AG04450 (cell line): Measurements from ENCODE around the gene AIDA. TPM values are rescaled to one million over a fixed set of nuclear protein-coding genes. Genes with fewer than 3 reads are reported as not detected.

Experiments used
- CTCF ChIA-PET: fragments of 300-600, 350-600 bp; formaldehyde crosslinking; extraction: SDS; loops from one replicate; lab custom pipeline; 2022; ENCODE audit warnings: antibody characterized with exemption, inconsistent platforms; lab: Charles Lee
- POLR2A ChIA-PET: fragments of 350-600 bp; formaldehyde crosslinking; extraction: SDS; loops from one replicate; lab custom pipeline; 2021; ENCODE audit warnings: antibody characterized with exemption, inconsistent platforms; lab: Yijun Ruan, JAX
- DNase-seq: peaks from one replicate; pipeline ENCODE4 v3.0.0-alpha.2; 2011; ENCODE audit warnings: low read depth, low spot score
- H3K27ac ChIP-seq: one replicate; pipeline ENCODE4 v1.5.1; 2012; ENCODE audit warnings: low read depth, low read length, control low read depth
- H3K27me3 ChIP-seq: one replicate; pipeline ENCODE4 v1.6.0; 2012; ENCODE audit warnings: low read length; ENCODE audit not compliant: control insufficient read depth, insufficient read depth
- H3K4me3 ChIP-seq: 2 replicates; pipeline ENCODE4 v1.5.1; 2011; ENCODE audit warnings: mild to moderate bottlenecking, low read depth, low read length, control low read depth
- H3K9me3 ChIP-seq: 2 replicates; pipeline ENCODE4 v1.5.1; 2012; ENCODE audit warnings: low read length; ENCODE audit not compliant: control insufficient read depth, insufficient read depth
- polyA plus RNA-seq: library from polyadenylated mRNA; depleted of rRNA; stranded (reverse); fragments of >200 nt; gene quantifications from 2 replicates; pipeline ENCODE4 v1.2.3, GENCODE V29; 2011
- TF ChIP-seq, protein P1 (sequence below): IDR thresholded peaks from 2 replicates; pipeline ENCODE4 v1.5.1; 2011; ENCODE audit warnings: low read depth, low read length, control low read depth, inconsistent platforms

Gene AIDA
- polyA plus RNA-seq, 1 experiment = 112 TPM

DNA sequence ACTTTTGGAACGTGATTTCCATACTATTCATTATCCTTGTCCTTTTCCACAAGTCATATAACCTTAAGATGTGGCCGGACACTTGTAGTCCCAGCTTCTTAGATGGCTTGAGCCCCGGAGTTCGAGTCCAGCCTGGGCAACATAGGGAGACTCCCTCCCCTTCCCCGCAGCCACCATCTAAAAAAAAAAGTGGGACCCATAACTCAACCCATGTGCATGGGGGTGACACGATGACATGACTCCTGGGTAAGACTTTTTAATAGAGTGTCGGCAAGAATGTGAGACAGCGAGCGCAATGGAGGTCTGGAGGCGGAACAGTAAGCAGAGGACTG lies 68.7 kb downstream of the AIDA start:
- no peaks in the 10 kb centered on the region for H3K27me3 ChIP-seq
- POLR2A ChIA-PET = interaction anchor here (0.7 to 1.9 kb wide), 2 partner anchors 9 to 1067 kb away, joined by 3 to 8 read pairs; no protein-coding TSS in a partner anchor
- peak overlapping the region; percentile 93 for H3K4me3 ChIP-seq
- TF ChIP-seq, protein P1, sequence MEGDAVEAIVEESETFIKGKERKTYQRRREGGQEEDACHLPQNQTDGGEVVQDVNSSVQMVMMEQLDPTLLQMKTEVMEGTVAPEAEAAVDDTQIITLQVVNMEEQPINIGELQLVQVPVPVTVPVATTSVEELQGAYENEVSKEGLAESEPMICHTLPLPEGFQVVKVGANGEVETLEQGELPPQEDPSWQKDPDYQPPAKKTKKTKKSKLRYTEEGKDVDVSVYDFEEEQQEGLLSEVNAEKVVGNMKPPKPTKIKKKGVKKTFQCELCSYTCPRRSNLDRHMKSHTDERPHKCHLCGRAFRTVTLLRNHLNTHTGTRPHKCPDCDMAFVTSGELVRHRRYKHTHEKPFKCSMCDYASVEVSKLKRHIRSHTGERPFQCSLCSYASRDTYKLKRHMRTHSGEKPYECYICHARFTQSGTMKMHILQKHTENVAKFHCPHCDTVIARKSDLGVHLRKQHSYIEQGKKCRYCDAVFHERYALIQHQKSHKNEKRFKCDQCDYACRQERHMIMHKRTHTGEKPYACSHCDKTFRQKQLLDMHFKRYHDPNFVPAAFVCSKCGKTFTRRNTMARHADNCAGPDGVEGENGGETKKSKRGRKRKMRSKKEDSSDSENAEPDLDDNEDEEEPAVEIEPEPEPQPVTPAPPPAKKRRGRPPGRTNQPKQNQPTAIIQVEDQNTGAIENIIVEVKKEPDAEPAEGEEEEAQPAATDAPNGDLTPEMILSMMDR = no peak
- CTCF ChIA-PET = interaction anchor here (2.5 to 4.2 kb wide), 2 partner anchors 9 to 178 kb away, joined by 8 to 22 read pairs; no protein-coding TSS in a partner anchor
- H3K9me3 ChIP-seq = no peaks in the 10 kb centered on the region
- H3K27ac ChIP-seq = peak overlapping the region; percentile 96
- no peak for DNase-seq

DNA sequence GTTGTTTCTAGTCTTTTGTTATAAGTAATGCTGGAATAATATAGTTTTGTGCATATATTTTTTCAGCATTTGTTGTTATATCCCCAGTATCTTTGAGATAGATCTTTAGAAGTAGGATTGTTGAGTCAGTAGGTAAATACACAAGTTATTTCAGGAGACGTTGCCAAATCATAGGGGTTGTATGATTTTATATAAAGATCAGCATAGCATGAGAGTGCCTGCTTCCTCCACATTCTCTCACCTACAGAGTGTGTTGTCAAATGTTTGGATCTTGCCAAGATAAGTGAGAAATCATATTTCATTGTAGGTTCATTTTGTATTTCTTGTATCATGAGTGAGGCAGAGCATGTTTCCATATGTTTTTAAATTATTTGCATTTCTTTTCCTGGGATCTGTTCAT lies 69.8 kb downstream of the AIDA start:
- no peak overlapping the region for H3K4me3 ChIP-seq
- TF ChIP-seq, protein P1 = no peak
- ChIA-PET POLR2A (no interaction called here), CTCF (interaction anchor here (4.2 kb wide), 1 partner anchor 8 kb away, joined by 22 read pairs; no protein-coding TSS in a partner anchor)
- no peak overlapping the region for H3K27ac ChIP-seq
- H3K27me3 ChIP-seq = no peaks in the 10 kb centered on the region
- no peaks in the 10 kb centered on the region for H3K9me3 ChIP-seq
- no peak for DNase-seq

DNA sequence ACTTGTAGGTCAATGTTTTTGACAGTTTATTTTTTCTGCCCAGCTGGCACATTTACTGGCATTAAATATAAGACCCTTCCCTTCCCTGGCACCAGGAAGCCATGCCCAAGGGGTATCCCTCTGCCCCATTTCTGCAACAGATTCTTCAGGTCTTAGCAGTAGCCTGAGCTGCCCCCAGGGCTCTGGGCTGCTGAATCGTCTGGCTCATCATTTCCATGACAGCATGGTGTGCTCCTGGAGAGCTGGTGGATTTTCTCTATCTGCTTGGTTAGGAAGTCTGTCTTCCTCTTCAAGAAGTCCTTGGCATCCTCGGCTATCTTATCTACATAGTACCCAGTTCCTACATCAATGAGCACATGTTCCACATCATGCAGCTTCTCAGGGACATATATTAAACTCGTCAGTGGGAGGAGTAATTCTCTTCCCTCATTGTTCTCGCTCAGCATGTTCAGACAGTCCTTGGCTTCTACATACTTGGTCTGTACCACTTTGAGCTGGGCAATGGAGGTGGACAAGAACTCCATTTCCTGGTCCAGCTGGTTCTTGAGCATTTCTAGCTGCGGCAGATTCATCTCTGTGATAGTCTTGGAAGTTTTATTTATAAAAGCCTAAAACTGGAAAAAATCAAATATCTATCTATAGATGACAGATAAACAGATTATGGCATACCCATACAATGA lies 70.9 kb downstream of the AIDA start:
- H3K27ac ChIP-seq = no peak overlapping the region
- TF ChIP-seq, protein P1 = no peak
- no peaks in the 10 kb centered on the region for H3K9me3 ChIP-seq
- H3K4me3 ChIP-seq = no peak overlapping the region
- POLR2A ChIA-PET = no interaction called here
- no peak for DNase-seq
- H3K27me3 ChIP-seq = no peaks in the 10 kb centered on the region
- CTCF ChIA-PET = interaction anchor here (0.8 kb wide), 1 partner anchor 177 kb away, joined by 4 read pairs; no protein-coding TSS in a partner anchor

DNA sequence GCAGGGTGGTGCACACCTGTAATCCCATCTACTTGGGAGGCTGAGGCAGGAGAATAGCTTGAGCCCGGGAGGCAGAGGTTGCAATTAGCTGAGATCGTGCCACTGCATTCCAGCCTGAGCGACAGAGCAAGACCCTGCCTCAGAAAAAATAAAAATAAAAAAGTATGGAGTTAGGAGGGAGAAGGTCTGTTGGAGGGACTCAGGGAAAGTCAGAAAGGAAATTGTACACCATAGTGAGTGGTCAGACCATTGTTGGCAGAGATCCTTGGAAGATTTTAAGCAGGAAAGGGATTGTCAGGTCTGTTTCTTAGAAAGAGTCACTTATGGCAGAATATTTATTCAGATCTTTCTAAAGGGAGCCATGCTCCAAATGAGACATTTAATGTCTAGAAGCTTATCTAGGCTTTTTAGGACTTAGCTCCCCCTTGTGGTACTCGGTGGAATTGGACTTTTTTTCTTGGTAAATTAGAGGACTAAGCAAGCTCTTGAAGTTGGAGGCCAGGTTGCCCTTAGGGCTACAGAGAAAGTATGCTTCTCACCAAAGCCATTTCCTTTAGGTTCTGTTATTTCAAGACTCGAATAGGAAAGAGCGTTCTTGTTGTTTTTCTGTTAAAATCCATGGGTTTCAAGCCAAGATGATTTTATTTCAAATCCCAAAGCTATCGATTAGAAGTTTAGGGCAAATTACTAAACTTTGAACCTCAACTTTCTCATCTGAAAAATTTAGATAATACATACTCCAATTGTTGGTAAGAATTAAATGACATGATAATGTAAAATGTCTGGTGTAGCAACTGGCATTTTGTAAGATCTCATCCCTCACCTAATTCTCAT lies 77.9 kb downstream of the AIDA start:
- no peaks in the 10 kb centered on the region for H3K9me3 ChIP-seq
- POLR2A ChIA-PET = interaction anchor here (0.8 to 1.2 kb wide), 3 partner anchors 10 to 169 kb away, joined by 5 to 10 read pairs (median 8); partner anchors contain the start of gene TAF1A
- peak; percentile 85 for DNase-seq
- H3K27me3 ChIP-seq = no peaks in the 10 kb centered on the region
- H3K4me3 ChIP-seq = no peak overlapping the region
- TF ChIP-seq, protein P1 = peak; percentile 85
- H3K27ac ChIP-seq = no peak overlapping the region
- CTCF ChIA-PET = interaction anchor here (0.6 to 5.9 kb wide), 30 partner anchors 10 to 179 kb away, joined by 3 to 134 read pairs (median 4); partner anchors contain the start of gene TAF1A
